Activated T-cell treated with anti-CD3 and anti-CD28 coated beads, Interleukin-2, amount 50 U/mL, for 48 hours (primary cell): ENCODE measurements around the gene OR8S1.

ENCODE experiments used
- DNase-seq, 2 experiments: peaks; one replicate each; pipeline ENCODE4 v3.0.0-alpha.2; 2020

The OR8S1 gene

GRCh38 chr12:48557919-48558318 lies 32.5 kb downstream of the OR8S1 start:
- DNase-seq, result no peak

GRCh38 chr12:48567731-48568130 lies 42.3 kb downstream of the OR8S1 start:
- no peak for DNase-seq

GRCh38 chr12:48569946-48570345 lies 44.5 kb downstream of the OR8S1 start, which contains the start of gene LALBA:
Gene LALBA (minus strand): TSS chr12:48570046. CDS start chr12:48570020, 26 bp downstream.
- no peak for DNase-seq

GRCh38 chr12:48572326-48572725 lies 46.9 kb downstream of the OR8S1 start:
- DNase-seq, result no peak
